ENCODE measurements around the gene CPA5. TPM values are rescaled to one million over a fixed set of nuclear protein-coding genes. Genes with fewer than 3 reads are reported as not detected.

CPA5 gene
- total and polyA plus RNA-seq, 8 donors, result 0.13 to 0.96 (median 0.65) TPM; not detected in 2

- TF ChIP-seq, protein P1, sequence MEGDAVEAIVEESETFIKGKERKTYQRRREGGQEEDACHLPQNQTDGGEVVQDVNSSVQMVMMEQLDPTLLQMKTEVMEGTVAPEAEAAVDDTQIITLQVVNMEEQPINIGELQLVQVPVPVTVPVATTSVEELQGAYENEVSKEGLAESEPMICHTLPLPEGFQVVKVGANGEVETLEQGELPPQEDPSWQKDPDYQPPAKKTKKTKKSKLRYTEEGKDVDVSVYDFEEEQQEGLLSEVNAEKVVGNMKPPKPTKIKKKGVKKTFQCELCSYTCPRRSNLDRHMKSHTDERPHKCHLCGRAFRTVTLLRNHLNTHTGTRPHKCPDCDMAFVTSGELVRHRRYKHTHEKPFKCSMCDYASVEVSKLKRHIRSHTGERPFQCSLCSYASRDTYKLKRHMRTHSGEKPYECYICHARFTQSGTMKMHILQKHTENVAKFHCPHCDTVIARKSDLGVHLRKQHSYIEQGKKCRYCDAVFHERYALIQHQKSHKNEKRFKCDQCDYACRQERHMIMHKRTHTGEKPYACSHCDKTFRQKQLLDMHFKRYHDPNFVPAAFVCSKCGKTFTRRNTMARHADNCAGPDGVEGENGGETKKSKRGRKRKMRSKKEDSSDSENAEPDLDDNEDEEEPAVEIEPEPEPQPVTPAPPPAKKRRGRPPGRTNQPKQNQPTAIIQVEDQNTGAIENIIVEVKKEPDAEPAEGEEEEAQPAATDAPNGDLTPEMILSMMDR (IDR thresholded peaks at IDR 0.05), result no peak
- Histone ChIP-seq H3K9me3 (no peaks in the 10 kb centered on the region), H3K4me1 (no peaks in the 10 kb centered on the region), H3K36me3 (no peaks in the 10 kb centered on the region), H3K27me3 (no peaks in the 10 kb centered on the region), H3K4me3 (no peak overlapping the region), H3K27ac (no peak overlapping the region)
- no peak for ATAC-seq
- no peak for DNase-seq
- intact Hi-C loops (cut with DNase I), result no loop called here
Observed at GRCh38 chr7:130303982-130304381, 40.6 kb upstream of the CPA5 start.

- TF ChIP-seq, protein P1 (IDR thresholded peaks at IDR 0.05), result no peak
- intact Hi-C loops (cut with DNase I), result no loop called here
- H3K27ac ChIP-seq, result no peak overlapping the region
- no peaks in the 10 kb centered on the region for H3K4me1 ChIP-seq
- no peaks in the 10 kb centered on the region for H3K36me3 ChIP-seq
- no peaks in the 10 kb centered on the region for H3K27me3 ChIP-seq
- no peak overlapping the region for H3K4me3 ChIP-seq
- no peaks in the 10 kb centered on the region for H3K9me3 ChIP-seq
- DNase-seq (no peak), ATAC-seq (no peak)
Observed at GRCh38 chr7:130304878-130305277, 39.7 kb upstream of the CPA5 start.

- no peak for DNase-seq
- Histone ChIP-seq H3K4me1 (no peaks in the 10 kb centered on the region), H3K4me3 (no peak overlapping the region), H3K36me3 (no peaks in the 10 kb centered on the region), H3K9me3 (no peaks in the 10 kb centered on the region), H3K27me3 (no peaks in the 10 kb centered on the region), H3K27ac (no peak overlapping the region)
- intact Hi-C loops (cut with DNase I), result no loop called here
- ATAC-seq, result no peak
- TF ChIP-seq, protein P1 (IDR thresholded peaks at IDR 0.05), result no peak
Observed at GRCh38 chr7:130305433-130306042, 39.1 kb upstream of the CPA5 start.

GRCh38 chr7:130309986-130310385 lies 34.6 kb upstream of the CPA5 start:
- H3K9me3 ChIP-seq, result no peaks in the 10 kb centered on the region
- no peak overlapping the region for H3K4me3 ChIP-seq
- H3K27me3 ChIP-seq, result no peaks in the 10 kb centered on the region
- TF ChIP-seq, protein P1 (IDR thresholded peaks at IDR 0.05), result no peak
- intact Hi-C loops (cut with DNase I), result no loop called here
- no peaks in the 10 kb centered on the region for H3K4me1 ChIP-seq
- no peak for DNase-seq
- no peaks in the 10 kb centered on the region for H3K36me3 ChIP-seq
- ATAC-seq, result no peak
- no peak overlapping the region for H3K27ac ChIP-seq

- no peaks in the 10 kb centered on the region for H3K9me3 ChIP-seq
- intact Hi-C loops (cut with DNase I), result no loop called here
- TF ChIP-seq, protein P1 (IDR thresholded peaks at IDR 0.05), result no peak
- no peak overlapping the region for H3K27ac ChIP-seq
- ATAC-seq (no peak), DNase-seq (no peak)
- no peak overlapping the region for H3K4me3 ChIP-seq
- H3K36me3 ChIP-seq, result no peaks in the 10 kb centered on the region
- no peaks in the 10 kb centered on the region for H3K4me1 ChIP-seq
- no peaks in the 10 kb centered on the region for H3K27me3 ChIP-seq
Observed at GRCh38 chr7:130314305-130314704, 30.3 kb upstream of the CPA5 start.
